Stomach (tissue), 4 donors: ENCODE measurements around the gene CLDN22.

ENCODE experiments used
- CTCF ChIP-seq, 7 experiments: fragments of 450-650 bp in 4 of 7; fragments of 200-600 bp in 3 of 7; sonication (generic) in 3 of 7; IDR thresholded peaks; one replicate each; pipeline ENCODE4 v1.5.1; 2016 to 2019; ENCODE audit warnings: antibody characterized with exemption in 7 of 7, control low read depth in 2 of 7, mild to moderate bottlenecking in 1 of 7
- EP300 ChIP-seq: sonication (generic); formaldehyde crosslinking; IDR thresholded peaks from one replicate; pipeline ENCODE4 v1.6.1; 2017; ENCODE audit warnings: antibody characterized with exemption
- POLR2A ChIP-seq, 4 donors: fragments of 450-650 bp; IDR thresholded peaks; one replicate each; pipeline ENCODE4 v1.6.1; 2016; ENCODE audit warnings: antibody characterized with exemption in 4 of 4, control low read depth in 2 of 4, mild to moderate bottlenecking in 1 of 4, moderate library complexity in 1 of 4
- POLR2AphosphoS5 ChIP-seq, 3 donors: sonication (generic); formaldehyde crosslinking; IDR thresholded peaks; one replicate each; pipeline ENCODE4 v1.6.1; 2016; ENCODE audit warnings: antibody characterized with exemption in 3 of 3

DNA sequence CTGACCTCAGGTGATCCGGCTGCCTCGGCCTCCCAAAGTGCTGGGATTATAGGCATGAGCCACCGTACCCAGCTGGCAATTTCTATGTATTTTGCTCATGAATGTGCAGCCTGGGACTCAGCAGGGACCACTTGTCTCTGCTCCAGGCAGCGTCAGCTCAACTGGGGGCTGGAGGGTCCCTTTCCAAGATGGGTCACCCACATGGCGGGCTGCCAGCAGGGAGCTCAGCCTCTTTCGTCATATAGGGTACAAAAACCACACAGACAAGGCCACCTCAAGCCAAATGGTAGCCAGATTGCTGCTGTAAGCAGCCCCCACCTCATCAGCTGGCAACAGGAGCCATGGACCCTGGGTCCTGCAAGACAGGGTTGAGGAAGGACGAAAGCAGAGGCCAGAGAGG, 4.5 kb upstream of the CLDN22 start:
- TF ChIP-seq CTCF (IDR thresholded peaks at IDR 0.05) (no peak), POLR2A (IDR thresholded peaks at IDR 0.05) (no peak), POLR2AphosphoS5 (IDR thresholded peaks at IDR 0.05) (no peak), EP300 (no peak)
